KMS-11 (cell line): ENCODE data around the gene NBPF4.
"Not testable (repeated sequence)": the region's sequence is repeated elsewhere in the genome, so short reads cannot be mapped to it uniquely, and the experiment has no call there.

Experiments
- H2AFZ ChIP-seq: fragments of 200-600 bp; sonication (generic); 2 replicates; pipeline ENCODE4 v1.6.1; 2016; ENCODE audit warnings: antibody characterized with exemption, mixed run types, low read depth
- H3K27ac ChIP-seq: fragments of 200-600 bp; sonication (generic); 2 replicates; pipeline ENCODE4 v1.6.1; 2016; ENCODE audit warnings: mild to moderate bottlenecking, mixed run types
- H3K27me3 ChIP-seq: fragments of 200-600 bp; sonication (generic); 2 replicates; pipeline ENCODE4 v1.6.1; 2017; ENCODE audit warnings: mild to moderate bottlenecking, low read depth, mixed run types, moderate library complexity; ENCODE audit not compliant: insufficient read depth
- H3K36me3 ChIP-seq: fragments of 200-600 bp; sonication (generic); 2 replicates; pipeline ENCODE4 v1.6.1; 2017; ENCODE audit warnings: mild to moderate bottlenecking, mixed run types; ENCODE audit not compliant: insufficient read depth
- H3K4me1 ChIP-seq: fragments of 200-600 bp; sonication (generic); 2 replicates; pipeline ENCODE4 v1.6.1; 2016; ENCODE audit warnings: mild to moderate bottlenecking, low read depth, mixed run types; ENCODE audit not compliant: poor library complexity, severe bottlenecking
- H3K4me2 ChIP-seq: fragments of 200-600 bp; sonication (generic); 2 replicates; pipeline ENCODE4 v1.7.0; 2016; ENCODE audit warnings: mild to moderate bottlenecking, mixed run types
- H3K4me3 ChIP-seq: fragments of 200-600 bp; sonication (generic); IDR thresholded peaks from 2 replicates; pipeline ENCODE4 v1.6.1; 2017; ENCODE audit warnings: low read depth, low read length, mixed read lengths; ENCODE audit not compliant: insufficient read depth
- H3K79me2 ChIP-seq: fragments of 200-600 bp; sonication (generic); 2 replicates; pipeline ENCODE4 v1.6.1; 2016; ENCODE audit warnings: low read depth, mixed run types; ENCODE audit not compliant: insufficient read depth
- H3K9ac ChIP-seq: fragments of 200-600 bp; sonication (generic); 2 replicates; pipeline ENCODE4 v1.6.1; 2016; ENCODE audit warnings: mild to moderate bottlenecking, mixed run types
- H4K20me1 ChIP-seq: fragments of 200-600 bp; sonication (generic); 2 replicates; pipeline ENCODE4 v1.6.1; 2016; ENCODE audit warnings: mild to moderate bottlenecking, mixed run types; ENCODE audit not compliant: insufficient read depth

NBPF4 gene

DNA sequence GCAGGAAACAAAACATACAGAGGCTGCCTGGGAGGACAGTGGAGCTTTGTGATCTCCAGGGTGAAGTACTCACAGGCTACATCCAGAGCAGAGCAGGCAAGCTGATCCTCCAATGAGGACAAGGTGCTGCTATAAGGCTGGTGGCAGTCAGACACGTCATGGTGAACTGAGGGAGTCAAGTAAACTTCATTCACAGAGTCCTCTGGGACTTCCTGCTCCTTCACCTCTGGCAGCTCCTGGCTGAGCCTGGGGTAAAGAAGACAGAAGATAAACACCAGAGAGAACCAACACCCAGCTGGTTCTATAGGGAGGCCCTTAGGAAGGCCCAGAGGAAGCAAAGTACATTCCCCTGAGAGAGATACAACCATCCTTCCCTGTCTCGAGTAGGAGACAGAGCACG is 11.7 kb downstream of the NBPF4 start:
- H2AFZ ChIP-seq, H3K36me3 ChIP-seq, H3K27me3 ChIP-seq, H3K4me1 ChIP-seq, H4K20me1 ChIP-seq, H3K27ac ChIP-seq, H3K4me2 ChIP-seq, H3K9ac ChIP-seq, H3K4me3 ChIP-seq, H3K79me2 ChIP-seq: not testable (repeated sequence)

DNA sequence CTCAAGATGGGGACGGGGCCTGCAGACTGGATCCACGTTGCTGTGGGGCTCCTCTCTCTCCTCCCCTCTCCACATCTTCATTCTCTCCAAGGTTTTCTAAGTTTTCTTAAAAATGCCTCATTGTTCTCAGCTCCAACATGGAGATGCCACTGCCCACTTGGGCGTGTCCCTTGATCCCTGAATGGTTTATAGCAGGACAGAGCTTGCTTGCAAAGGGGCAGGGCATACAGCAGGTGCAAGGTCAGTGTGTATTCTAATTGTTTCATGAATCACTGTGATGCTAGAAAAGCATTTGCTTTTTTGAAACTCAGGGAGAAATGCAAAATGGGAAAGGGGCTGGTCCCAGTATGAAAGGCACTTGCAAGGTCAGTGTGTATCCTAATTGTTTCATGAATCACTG is 13.9 kb downstream of the NBPF4 start:
- H3K4me1 ChIP-seq, H3K4me2 ChIP-seq, H3K9ac ChIP-seq, H2AFZ ChIP-seq, H3K27ac ChIP-seq, H3K79me2 ChIP-seq, H3K36me3 ChIP-seq, H3K27me3 ChIP-seq, H4K20me1 ChIP-seq, H3K4me3 ChIP-seq: not testable (repeated sequence)

DNA sequence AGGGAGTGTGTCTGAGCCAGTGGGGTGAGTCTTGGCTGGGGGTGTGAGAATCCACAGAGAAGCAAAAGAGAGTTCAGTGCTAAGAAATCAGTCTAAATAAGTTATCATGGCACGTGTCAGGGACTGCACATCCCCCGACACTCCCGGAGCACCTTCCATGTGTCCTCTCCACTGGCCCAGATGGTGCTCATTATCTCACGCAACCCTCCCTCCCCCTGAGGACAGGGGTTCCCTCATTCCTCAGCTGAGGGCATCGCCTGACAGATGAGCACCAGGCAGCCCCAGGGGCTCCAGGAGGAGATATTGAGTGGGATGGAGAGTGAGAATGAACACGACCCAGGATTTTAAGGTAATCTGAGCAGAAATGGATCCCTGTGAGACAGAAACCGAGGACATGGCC is 16.1 kb downstream of the NBPF4 start:
- H3K27ac ChIP-seq: not testable (repeated sequence)

DNA sequence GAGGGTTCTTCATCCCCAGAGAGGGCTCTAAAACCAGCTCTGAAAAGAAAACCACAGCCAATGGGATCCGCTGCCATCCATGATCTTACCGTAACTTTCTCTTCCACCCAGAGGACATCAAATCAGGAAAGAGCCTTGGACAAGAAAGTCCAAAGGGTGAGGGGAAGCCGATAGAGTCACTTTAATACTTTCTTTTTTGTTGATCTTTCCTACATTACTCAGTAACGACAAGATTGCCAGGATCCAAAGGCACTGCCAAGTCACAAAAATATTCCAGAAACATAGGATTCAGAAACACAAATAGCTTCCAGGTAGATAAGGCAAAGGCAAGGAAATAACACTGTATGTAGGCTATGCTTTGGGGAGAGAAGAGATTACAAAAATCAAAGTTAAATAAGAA is 17.0 kb downstream of the NBPF4 start:
- not testable (repeated sequence) for H3K4me1 ChIP-seq, H3K4me3 ChIP-seq, H3K27me3 ChIP-seq, H3K4me2 ChIP-seq, H3K9ac ChIP-seq, H4K20me1 ChIP-seq, H3K27ac ChIP-seq, H3K79me2 ChIP-seq, H3K36me3 ChIP-seq, H2AFZ ChIP-seq

More for the DNA sequence above, 16.1 kb downstream of the NBPF4 start:
- H2AFZ ChIP-seq, H4K20me1 ChIP-seq, H3K4me3 ChIP-seq, H3K79me2 ChIP-seq, H3K4me1 ChIP-seq, H3K27me3 ChIP-seq, H3K9ac ChIP-seq, H3K4me2 ChIP-seq, H3K36me3 ChIP-seq: not testable (repeated sequence)

DNA sequence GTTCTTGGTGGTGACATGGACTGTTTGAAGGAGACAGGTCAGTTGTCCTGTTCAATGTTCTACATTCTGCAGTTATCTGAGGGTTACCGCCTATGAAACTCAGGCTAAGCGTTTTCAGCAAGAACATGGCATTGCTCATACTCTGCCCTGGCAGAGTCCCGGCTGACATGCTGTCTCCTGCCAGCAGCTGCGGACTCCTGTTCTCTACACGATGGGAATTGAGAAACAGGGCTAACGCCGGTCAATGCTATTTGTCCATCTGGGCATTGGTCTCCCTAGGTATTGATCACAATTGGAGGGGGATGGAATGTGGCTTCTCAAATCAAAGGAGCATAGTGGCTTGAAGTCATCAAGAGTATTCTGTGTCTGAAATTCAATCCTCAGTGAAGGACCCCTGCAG is 20.6 kb downstream of the NBPF4 start:
- H3K9ac ChIP-seq, H3K4me2 ChIP-seq, H3K27ac ChIP-seq, H4K20me1 ChIP-seq, H3K36me3 ChIP-seq, H2AFZ ChIP-seq, H3K4me1 ChIP-seq, H3K27me3 ChIP-seq, H3K79me2 ChIP-seq, H3K4me3 ChIP-seq: not testable (repeated sequence)

DNA sequence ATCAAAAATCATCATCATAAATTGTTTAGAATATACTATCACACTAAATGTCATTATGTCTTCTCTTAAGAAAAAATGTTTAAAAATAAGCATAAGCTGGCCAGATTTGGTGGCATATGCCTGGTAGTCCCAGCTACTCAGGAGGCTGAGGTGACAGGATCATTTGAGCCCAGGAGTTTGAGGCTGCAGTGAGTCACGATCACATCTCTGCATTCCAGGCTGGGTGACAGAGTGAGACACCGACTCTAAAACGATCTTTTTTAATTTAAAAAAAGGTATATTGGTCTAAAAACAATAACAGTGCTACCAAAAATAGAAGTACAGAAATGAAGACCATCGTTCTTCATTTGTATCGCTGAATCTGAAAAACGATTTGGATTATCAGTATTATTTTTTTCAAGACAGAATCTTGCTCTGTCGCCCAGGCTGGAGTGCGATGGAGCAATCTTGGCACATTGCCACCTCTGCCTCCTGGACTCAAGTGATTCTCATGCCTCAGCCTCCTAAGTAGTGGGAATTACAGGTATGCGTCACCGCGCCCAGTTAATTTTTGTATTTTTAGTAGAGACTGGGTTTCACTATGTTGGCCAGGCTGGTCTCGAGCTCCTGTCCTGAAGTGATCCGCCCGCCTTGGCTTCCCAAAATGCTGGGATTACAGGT is 26.2 kb downstream of the NBPF4 start:
- not testable (repeated sequence) for H3K36me3 ChIP-seq, H3K4me3 ChIP-seq, H4K20me1 ChIP-seq, H2AFZ ChIP-seq, H3K27ac ChIP-seq, H3K79me2 ChIP-seq, H3K9ac ChIP-seq, H3K4me2 ChIP-seq, H3K4me1 ChIP-seq, H3K27me3 ChIP-seq

DNA sequence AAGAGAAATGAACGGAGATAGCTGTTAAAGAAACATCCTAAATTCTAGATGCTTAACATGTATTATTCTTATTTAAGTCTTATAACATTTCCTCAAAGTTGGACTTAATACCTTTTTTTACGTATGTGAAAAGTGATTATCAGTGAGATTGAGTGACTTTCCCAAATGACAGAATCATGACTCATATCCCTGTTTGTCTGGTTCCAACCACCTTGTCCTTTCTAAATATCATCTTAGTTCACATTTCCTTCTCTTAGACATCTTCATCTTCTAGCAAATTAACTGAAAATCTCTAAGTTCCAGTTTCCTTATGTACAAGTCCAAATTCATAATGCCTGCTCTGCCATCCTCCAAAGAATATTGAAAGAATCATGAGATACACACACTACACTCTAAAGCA is 26.9 kb downstream of the NBPF4 start:
- H4K20me1 ChIP-seq, H3K27me3 ChIP-seq, H3K79me2 ChIP-seq, H3K36me3 ChIP-seq, H3K4me3 ChIP-seq, H3K27ac ChIP-seq, H2AFZ ChIP-seq, H3K9ac ChIP-seq, H3K4me2 ChIP-seq, H3K4me1 ChIP-seq: not testable (repeated sequence)

DNA sequence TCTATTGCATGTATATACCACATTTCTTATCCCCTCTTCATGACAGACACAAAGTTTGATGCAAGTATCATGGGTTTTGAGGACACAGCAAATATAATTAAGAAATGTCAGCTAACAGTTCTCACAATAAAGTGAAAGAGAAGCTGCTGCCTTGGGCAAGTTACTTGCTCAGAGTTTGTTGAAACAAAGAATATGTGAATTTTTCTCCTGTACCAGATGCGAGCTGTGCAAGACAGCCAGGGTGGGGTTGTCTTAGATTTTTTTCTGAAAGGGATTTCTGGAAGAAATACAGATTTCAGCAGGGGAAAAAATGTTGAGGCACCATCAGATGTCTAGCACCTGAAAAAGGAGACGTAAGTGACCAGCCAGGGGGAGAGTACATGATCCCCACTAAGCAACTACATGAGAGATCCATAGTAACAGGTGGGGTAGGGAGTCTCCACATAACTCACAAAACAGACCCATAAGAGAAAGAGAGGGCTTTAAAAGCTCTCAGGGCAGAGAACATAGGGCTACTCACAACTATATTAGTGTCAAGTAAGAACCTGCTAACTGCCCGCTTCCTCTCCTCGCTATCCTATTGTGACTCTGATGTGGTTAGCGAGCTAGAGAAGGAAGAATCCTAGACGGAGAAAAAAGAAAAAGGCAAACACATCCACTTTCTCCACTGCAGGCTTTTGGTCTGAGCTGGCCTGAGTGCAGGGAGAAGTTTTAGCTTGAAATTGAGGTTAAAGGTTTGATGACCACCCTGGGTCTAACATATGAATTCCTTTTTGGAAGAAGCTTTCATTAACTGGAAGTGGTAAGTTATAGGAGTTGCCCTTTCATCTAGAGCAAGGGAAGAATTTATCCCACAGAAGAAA is 27.6 kb downstream of the NBPF4 start:
- not testable (repeated sequence) for H3K27me3 ChIP-seq, H4K20me1 ChIP-seq, H3K4me3 ChIP-seq, H3K36me3 ChIP-seq, H3K4me2 ChIP-seq, H3K4me1 ChIP-seq, H3K9ac ChIP-seq, H3K27ac ChIP-seq, H3K79me2 ChIP-seq, H2AFZ ChIP-seq
